Ishikawa (cell line): ENCODE measurements around the gene TRPV4.

Source experiments
- CEBPB ChIP-seq: IDR thresholded peaks from 2 replicates; pipeline ENCODE4 v1.6.1; 2012
- CREB1 ChIP-seq: IDR thresholded peaks from 2 replicates; pipeline ENCODE4 v1.6.1; 2012; ENCODE audit warnings: low read depth
- EP300 ChIP-seq: IDR thresholded peaks from 2 replicates; pipeline ENCODE4 v1.6.1; 2012; ENCODE audit warnings: borderline replicate concordance
- RAD21 ChIP-seq: IDR thresholded peaks from 2 replicates; pipeline ENCODE4 v1.6.1; 2012; ENCODE audit warnings: low read depth
- TAF1 ChIP-seq: IDR thresholded peaks from 2 replicates; pipeline ENCODE4 v1.6.1; 2012; ENCODE audit warnings: low read depth, mild to moderate bottlenecking
- TEAD4 ChIP-seq: IDR thresholded peaks from 2 replicates; pipeline ENCODE4 v1.6.1; 2012

GRCh38 chr12:109770861-109771670 lies 62.1 kb downstream of the TRPV4 start:
- no peak for TF ChIP-seq TEAD4
- TF ChIP-seq CREB1, result no peak
- TF ChIP-seq TAF1, result no peak
- TF ChIP-seq RAD21, result no peak
- TF ChIP-seq CEBPB, result no peak
- no peak for TF ChIP-seq EP300
